GM19099 (cell line): Measurements from ENCODE around the gene KIFC1.
A peak's percentile ranks its signal among the peaks of the same experiment; 100 is the strongest.

Experiments
- POLR2A ChIP-seq: IDR thresholded peaks from 3 replicates; pipeline ENCODE4 v1.6.1; 2011; ENCODE audit warnings: low read depth; ENCODE audit not compliant: insufficient read length; ENCODE audit errors: extremely low read depth

KIFC1 gene

GRCh38 chr6:33419580-33420490 lies 28.2 kb downstream of the KIFC1 start, which contains the start of gene SYNGAP1:
TSS of gene SYNGAP1 (plus strand) at chr6:33420065. CDS start at chr6:33420265, 200 bp downstream.
- TF ChIP-seq POLR2A, result no peak

- no peak for TF ChIP-seq POLR2A
Measured at GRCh38 chr6:33420491-33421343, 29.1 kb downstream of the KIFC1 start.

- TF ChIP-seq POLR2A, result no peak
Measured at GRCh38 chr6:33421344-33421643, 29.7 kb downstream of the KIFC1 start.

GRCh38 chr6:33423777-33424176 lies 32.2 kb downstream of the KIFC1 start:
- no peak for TF ChIP-seq POLR2A

- no peak for TF ChIP-seq POLR2A
Measured at GRCh38 chr6:33424855-33425667, 33.4 kb downstream of the KIFC1 start.

- TF ChIP-seq POLR2A, result peak; percentile 69
Measured at GRCh38 chr6:33425668-33426577, 34.3 kb downstream of the KIFC1 start.

- no peak for TF ChIP-seq POLR2A
Measured at GRCh38 chr6:33426590-33427511, 35.2 kb downstream of the KIFC1 start.

- TF ChIP-seq POLR2A, result no peak
Measured at GRCh38 chr6:33427585-33428223, 36.1 kb downstream of the KIFC1 start.

- no peak for TF ChIP-seq POLR2A
Measured at GRCh38 chr6:33428224-33428965, 36.8 kb downstream of the KIFC1 start.

- no peak for TF ChIP-seq POLR2A
Measured at GRCh38 chr6:33428966-33429749, 37.5 kb downstream of the KIFC1 start.

GRCh38 chr6:33429750-33430052 lies 38.1 kb downstream of the KIFC1 start:
- TF ChIP-seq POLR2A, result no peak
